ENCODE measurements around the gene PRDM16.

DNA sequence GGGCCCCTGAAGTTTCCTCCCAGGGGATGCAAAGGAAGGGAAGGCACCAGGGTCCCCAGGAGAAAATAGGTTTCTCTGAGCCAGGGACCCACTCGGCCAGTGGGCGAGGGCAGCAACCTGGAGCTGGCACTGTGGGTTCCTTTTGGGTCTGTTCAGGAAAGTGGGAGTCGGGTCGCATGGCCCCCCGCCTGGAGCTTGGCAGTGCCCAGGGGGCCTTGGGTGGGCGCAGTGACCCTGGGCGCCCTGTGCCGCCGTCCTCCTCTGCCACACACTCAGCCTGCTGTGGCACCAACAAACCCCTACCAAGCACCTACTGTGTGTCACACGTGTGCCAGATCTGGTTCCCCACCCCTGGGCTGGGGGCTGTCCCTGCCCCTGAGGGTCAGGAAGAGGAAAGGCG, 296.0 kb downstream of the PRDM16 start:
- TF ChIP-seq, protein P1, sequence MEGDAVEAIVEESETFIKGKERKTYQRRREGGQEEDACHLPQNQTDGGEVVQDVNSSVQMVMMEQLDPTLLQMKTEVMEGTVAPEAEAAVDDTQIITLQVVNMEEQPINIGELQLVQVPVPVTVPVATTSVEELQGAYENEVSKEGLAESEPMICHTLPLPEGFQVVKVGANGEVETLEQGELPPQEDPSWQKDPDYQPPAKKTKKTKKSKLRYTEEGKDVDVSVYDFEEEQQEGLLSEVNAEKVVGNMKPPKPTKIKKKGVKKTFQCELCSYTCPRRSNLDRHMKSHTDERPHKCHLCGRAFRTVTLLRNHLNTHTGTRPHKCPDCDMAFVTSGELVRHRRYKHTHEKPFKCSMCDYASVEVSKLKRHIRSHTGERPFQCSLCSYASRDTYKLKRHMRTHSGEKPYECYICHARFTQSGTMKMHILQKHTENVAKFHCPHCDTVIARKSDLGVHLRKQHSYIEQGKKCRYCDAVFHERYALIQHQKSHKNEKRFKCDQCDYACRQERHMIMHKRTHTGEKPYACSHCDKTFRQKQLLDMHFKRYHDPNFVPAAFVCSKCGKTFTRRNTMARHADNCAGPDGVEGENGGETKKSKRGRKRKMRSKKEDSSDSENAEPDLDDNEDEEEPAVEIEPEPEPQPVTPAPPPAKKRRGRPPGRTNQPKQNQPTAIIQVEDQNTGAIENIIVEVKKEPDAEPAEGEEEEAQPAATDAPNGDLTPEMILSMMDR (IDR thresholded peaks at IDR 0.05): no peak
- no peak for TF ChIP-seq RAD21 (conservative IDR thresholded peaks at IDR 0.05 in 1 of 2, IDR thresholded peaks at IDR 0.05 in 1 of 2)
- TF ChIP-seq POLR2A (IDR thresholded peaks at IDR 0.05; ENCODE audit: low read length): no peak
- TF ChIP-seq, protein P2, sequence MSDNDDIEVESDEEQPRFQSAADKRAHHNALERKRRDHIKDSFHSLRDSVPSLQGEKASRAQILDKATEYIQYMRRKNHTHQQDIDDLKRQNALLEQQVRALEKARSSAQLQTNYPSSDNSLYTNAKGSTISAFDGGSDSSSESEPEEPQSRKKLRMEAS (IDR thresholded peaks at IDR 0.05): no peak
- no peak for TF ChIP-seq POLR2AphosphoS2 (conservative IDR thresholded peaks at IDR 0.05; ENCODE audit: low read length)
- TF ChIP-seq, protein P3, sequence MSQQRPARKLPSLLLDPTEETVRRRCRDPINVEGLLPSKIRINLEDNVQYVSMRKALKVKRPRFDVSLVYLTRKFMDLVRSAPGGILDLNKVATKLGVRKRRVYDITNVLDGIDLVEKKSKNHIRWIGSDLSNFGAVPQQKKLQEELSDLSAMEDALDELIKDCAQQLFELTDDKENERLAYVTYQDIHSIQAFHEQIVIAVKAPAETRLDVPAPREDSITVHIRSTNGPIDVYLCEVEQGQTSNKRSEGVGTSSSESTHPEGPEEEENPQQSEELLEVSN (IDR thresholded peaks at IDR 0.05; ENCODE audit: borderline replicate concordance, low read depth): no peak
- no peak for TF ChIP-seq KDM1A (IDR thresholded peaks at IDR 0.05; ENCODE audit: low read depth)
- no peak for TF ChIP-seq PHF8 (IDR thresholded peaks at IDR 0.05; ENCODE audit: borderline replicate concordance, low read depth)
- no peak for TF ChIP-seq HEYL (CRISPR knock-in tag; IDR thresholded peaks at IDR 0.05)

Measured in A549 (cell line).